ENCODE data around the gene PHLDA3. TPM values are rescaled to one million over a fixed set of nuclear protein-coding genes. Genes with fewer than 3 reads are reported as not detected.

PHLDA3 gene
- total RNA-seq, 4 donors from 2014 or later: 14.4 to 80.2 (median 43.7) TPM

DNA sequence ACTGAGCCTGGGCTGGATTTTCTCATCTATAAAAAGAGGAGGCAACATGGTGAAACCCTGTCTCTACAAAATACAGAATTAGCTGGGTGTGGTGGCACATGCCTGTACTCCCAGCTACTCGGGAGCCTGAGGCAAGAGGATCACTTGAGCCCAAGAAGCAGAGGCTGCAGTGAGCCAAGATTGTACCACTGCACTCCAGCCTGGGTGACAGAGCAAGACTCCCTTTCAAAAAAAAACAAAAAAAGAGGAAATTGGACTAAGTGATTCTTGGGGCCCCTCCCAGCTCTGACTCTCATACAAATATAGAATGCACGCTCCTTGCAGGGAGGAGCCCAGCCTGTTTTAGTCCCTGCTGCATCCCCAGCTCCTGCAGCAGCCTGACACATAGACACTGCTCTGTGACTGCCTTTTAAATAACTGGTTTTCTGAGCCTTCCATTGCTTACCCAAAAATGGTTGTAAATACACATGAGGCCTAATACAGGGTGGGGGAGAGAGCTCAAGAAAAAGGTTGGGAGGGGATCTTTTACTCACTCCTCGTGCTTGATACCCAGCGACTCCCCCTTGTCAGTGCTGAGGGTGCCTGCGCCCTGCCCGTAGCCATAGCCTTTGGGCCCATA lies 20.8 kb upstream of the PHLDA3 start:
- intact Hi-C loops (cut with DNase I; ENCODE audit: low total_unique reads): no loop called here
- Histone ChIP-seq H3K9me3 (no peaks in the 10 kb centered on the region), H3K27me3 (no peaks in the 10 kb centered on the region), H3K27ac (peak overlapping the region; percentile 97 to 99), H3K36me3 (no peaks in the 10 kb centered on the region), H3K4me1 (peaks cover 39 to 62% of the 10 kb centered on the region in 2 donors), H3K4me3 (no peak overlapping the region)
- TF ChIP-seq POLR2A (IDR thresholded peaks at IDR 0.05): no peak
- TF ChIP-seq, protein P1, sequence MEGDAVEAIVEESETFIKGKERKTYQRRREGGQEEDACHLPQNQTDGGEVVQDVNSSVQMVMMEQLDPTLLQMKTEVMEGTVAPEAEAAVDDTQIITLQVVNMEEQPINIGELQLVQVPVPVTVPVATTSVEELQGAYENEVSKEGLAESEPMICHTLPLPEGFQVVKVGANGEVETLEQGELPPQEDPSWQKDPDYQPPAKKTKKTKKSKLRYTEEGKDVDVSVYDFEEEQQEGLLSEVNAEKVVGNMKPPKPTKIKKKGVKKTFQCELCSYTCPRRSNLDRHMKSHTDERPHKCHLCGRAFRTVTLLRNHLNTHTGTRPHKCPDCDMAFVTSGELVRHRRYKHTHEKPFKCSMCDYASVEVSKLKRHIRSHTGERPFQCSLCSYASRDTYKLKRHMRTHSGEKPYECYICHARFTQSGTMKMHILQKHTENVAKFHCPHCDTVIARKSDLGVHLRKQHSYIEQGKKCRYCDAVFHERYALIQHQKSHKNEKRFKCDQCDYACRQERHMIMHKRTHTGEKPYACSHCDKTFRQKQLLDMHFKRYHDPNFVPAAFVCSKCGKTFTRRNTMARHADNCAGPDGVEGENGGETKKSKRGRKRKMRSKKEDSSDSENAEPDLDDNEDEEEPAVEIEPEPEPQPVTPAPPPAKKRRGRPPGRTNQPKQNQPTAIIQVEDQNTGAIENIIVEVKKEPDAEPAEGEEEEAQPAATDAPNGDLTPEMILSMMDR (IDR thresholded peaks at IDR 0.05): no peak
- no peak for DNase-seq

DNA sequence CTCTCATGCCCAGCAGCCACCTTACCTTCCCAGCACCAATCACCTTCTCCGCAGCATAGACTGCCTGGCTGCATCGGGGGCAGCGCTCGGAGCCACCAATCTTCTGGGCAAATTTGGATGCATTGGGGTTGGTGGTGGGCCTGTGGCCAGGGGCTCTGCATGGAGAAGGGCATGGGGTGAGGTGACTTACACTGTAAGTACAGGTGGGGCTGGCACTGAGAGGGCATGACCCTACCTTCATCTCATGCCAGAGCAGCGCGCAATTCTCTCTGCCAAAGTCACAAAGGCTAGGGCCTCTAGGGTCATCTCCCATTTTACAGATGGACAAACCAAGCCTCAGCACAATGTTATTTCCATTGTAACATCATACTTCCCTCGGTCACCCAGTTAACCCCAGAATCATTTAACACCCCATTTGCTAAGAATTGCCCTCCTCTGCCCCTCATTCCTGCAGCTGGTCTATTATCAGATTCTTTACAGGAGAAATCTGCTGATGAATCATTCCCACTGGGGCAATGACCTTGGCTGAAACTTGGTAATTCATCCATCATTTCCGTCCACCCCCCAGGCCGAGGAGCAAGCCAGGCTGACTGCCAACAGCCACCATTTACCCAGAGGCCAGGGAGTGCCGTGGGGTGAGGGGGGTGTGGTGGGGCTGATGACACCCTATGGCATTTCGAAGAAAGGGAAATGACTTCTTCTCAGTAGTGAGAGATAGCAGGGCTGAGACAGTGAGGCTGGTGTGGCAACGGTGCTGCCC lies 20.0 kb upstream of the PHLDA3 start:
- peaks cover 34 to 55% of the 10 kb centered on the region in 2 donors for H3K4me1 ChIP-seq
- peak; percentile 71 to 82 for DNase-seq
- no peak for TF ChIP-seq POLR2A (IDR thresholded peaks at IDR 0.05)
- TF ChIP-seq, protein P1 (IDR thresholded peaks at IDR 0.05): no peak
- peak overlapping the region; percentile 97 to 99 for H3K27ac ChIP-seq
- H3K27me3 ChIP-seq: no peaks in the 10 kb centered on the region
- H3K9me3 ChIP-seq: no peaks in the 10 kb centered on the region
- no peak overlapping the region for H3K4me3 ChIP-seq
- intact Hi-C loops (cut with DNase I; ENCODE audit: low total_unique reads): no loop called here
- no peaks in the 10 kb centered on the region for H3K36me3 ChIP-seq

DNA sequence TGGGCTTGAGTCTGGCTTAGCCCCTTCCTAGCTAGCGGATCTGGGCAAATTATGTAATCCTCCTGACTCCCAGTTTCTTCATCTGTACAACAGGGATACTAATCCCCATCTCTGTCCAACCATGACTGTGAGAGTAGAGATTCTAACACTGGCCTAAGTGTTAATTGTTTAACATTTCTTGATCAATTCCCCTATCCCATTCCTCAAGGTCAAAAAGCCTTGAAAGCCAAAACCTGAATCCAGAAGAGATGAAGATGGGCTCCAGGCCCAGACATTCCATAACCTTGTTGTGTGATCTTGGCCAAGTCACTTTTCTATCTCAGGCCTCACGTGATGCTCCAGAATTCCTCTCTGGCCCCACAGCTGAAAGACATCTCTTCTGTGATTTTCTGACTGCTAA lies 18.8 kb upstream of the PHLDA3 start:
- Histone ChIP-seq H3K4me3 (no peak overlapping the region), H3K4me1 (peaks cover 31 to 42% of the 10 kb centered on the region in 2 donors), H3K27me3 (no peaks in the 10 kb centered on the region), H3K9me3 (no peaks in the 10 kb centered on the region), H3K36me3 (no peaks in the 10 kb centered on the region), H3K27ac (peak overlapping the region; percentile 97 to 99)
- TF ChIP-seq, protein P1 (IDR thresholded peaks at IDR 0.05): no peak
- TF ChIP-seq POLR2A (IDR thresholded peaks at IDR 0.05): no peak
- DNase-seq: no peak
- intact Hi-C loops (cut with DNase I; ENCODE audit: low total_unique reads): no loop called here

DNA sequence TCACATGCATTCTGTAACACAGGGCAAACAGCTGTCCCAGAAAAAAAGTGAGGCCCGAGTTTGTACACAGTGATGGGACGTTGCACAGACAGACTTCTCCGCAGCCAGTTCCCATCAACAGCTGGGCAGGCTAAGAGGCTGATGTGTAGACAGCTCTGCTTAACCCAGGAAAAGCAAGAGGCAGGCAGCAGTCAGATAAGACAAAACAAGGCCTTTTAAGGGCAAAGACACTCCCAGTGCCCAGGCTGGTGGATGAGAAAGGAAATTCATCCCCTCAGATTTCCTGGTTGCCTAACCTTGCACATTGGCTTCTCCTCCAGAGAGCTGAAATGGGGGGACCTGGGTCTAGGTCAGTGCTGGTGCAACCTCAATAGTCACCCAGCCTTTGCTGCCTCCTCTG lies 17.2 kb upstream of the PHLDA3 start:
- intact Hi-C loops (cut with DNase I; ENCODE audit: low total_unique reads): no loop called here
- TF ChIP-seq POLR2A (IDR thresholded peaks at IDR 0.05): no peak
- TF ChIP-seq, protein P1 (IDR thresholded peaks at IDR 0.05): no peak
- no peak overlapping the region for H3K4me3 ChIP-seq
- no peaks in the 10 kb centered on the region for H3K9me3 ChIP-seq
- no peak for DNase-seq
- peaks cover 28 to 50% of the 10 kb centered on the region in 2 donors for H3K4me1 ChIP-seq
- H3K27me3 ChIP-seq: no peaks in the 10 kb centered on the region
- H3K27ac ChIP-seq: peak overlapping the region; percentile 97 to 99
- H3K36me3 ChIP-seq: no peaks in the 10 kb centered on the region

DNA sequence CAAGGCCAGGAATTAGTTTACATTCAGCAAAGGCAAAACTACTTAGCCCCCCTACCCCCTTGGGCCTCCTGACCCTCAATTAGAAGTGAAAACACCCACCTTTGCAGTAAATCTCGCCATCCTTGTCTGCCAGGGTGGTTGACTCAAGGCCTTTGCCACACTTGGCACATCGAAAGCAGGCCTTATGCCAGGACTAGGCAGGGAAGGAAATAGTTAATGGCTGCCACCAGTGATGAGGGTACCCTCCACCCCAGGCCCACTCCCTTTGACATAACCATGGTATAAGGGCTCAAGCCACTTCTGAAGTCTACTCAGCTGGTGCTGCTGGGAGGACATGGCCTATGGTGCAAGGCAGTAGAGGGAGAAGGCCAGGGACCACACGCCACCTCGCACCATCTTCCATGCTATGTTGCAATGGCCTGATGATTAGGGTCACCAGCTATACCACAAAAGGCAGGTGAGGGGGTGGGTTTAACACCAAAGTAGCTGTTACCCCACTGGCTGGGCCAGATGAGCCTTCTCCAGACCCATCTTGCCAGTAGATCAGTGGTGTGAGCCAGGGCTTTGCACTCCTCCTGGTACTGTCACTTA lies 16.3 kb upstream of the PHLDA3 start:
- no peaks in the 10 kb centered on the region for H3K36me3 ChIP-seq

More for the DNA sequence above, 16.3 kb upstream of the PHLDA3 start:
- H3K4me3 ChIP-seq: no peak overlapping the region
- H3K4me1 ChIP-seq: peaks cover 20 to 44% of the 10 kb centered on the region in 2 donors
- no peak for DNase-seq
- H3K9me3 ChIP-seq: no peaks in the 10 kb centered on the region
- TF ChIP-seq POLR2A (IDR thresholded peaks at IDR 0.05): no peak
- TF ChIP-seq, protein P1 (IDR thresholded peaks at IDR 0.05): no peak
- H3K27ac ChIP-seq: peak overlapping the region; percentile 97 to 99
- intact Hi-C loops (cut with DNase I; ENCODE audit: low total_unique reads): no loop called here
- H3K27me3 ChIP-seq: no peaks in the 10 kb centered on the region
